NCI-H2227 (cell line): Measurements from ENCODE around the gene NOS1.

Source experiments
- DNase-seq: peaks from one replicate; lab custom pipeline; 2025; ENCODE audit not compliant: unreplicated experiment; lab: John Stamatoyannopoulos, UW

NOS1 gene

DNA sequence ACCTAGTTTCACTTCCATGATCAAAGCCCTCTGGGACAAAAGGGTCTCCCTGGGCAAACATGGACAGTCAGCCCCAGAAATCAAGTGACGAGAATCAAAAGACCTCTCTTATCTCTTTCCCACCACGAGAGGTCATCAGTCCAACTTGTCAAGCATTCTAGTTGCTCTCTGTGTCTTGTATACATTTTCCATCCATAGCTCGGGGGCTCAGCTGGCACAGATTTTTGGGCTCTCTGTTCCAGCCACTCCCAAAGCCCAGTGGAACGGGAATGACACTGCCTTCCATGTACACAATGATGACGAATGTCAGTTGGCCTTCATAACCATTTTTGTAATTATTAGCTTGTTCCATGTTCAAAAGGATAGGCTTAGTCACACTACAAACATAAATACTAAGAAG lies 29.7 kb downstream of the NOS1 start:
- DNase-seq: no peak

DNA sequence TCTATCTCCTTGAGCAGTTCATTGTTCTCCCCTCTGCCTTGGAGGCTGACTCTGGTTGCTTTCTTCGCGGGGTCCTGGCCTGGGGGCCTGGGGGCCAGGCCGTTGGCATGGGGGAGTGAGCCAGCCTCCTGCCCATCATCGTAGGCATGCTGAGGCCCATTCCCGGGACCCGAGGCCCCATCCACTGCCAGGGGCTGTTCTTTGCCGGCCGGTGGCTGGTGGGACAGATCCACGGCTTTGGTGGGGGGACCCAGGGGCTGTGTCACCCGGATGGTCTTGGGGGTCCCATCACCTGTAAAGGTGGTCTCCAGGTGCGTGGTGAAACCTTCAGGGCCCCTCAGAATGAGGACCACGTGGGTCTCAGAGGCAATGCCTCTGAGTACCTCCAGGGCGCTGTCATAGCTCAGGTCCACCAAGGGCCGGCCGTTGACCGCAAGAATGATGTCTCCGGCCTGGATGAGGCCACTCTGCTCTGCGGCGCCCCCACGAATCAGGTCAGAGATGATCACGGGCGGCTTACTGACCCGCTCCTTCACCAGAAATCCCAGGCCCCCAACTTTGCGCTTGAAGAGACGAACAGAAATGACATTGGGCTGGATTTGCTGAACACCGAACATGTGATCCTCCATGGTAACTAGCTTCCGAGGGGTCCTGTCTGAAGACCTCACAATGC lies 30.8 kb downstream of the NOS1 start:
- no peak for DNase-seq

DNA sequence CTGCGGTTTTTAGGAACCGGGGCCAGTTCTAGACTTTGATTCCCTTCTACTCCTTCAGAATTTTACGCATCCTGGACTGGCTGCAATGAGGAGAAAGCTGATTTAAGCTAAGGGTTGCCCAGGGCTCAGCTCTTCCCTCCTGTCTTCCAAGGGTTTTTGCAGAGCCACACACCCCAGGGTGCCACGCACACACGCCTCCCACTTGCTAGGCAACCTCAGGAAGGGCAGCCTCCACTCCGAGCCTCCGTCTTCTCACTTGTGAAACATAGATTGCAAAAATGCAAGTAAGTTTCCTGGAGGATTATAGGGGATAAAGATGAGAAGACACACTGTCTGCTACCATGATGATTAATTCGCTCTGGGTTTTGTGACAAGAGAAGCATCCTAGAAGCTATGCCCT lies 31.7 kb downstream of the NOS1 start:
- DNase-seq: no peak

DNA sequence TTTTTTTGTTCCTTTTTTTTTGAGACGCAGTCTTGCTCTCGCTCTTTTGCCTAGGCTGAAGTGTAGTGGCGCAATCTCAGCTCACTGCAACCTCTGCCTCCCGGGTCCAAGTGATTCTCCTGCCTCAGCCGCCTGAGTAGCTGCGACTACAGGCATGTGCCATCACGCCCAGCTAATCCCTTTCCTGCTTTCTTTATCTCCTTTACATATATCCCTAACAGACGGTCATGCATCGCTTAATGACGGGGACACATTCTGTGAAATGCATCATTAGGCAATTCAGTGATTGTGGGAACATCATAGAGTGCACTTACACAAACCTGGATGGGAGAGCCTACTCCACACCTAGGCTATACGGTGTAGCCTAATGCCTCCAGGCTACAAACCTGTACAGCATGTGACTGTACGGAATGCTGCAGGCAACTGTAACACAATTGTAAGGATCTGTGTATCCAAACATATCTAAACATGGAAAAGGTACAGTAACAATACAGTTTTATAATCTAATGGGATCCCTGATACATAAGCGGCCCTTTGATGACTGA lies 32.8 kb downstream of the NOS1 start:
- no peak for DNase-seq

DNA sequence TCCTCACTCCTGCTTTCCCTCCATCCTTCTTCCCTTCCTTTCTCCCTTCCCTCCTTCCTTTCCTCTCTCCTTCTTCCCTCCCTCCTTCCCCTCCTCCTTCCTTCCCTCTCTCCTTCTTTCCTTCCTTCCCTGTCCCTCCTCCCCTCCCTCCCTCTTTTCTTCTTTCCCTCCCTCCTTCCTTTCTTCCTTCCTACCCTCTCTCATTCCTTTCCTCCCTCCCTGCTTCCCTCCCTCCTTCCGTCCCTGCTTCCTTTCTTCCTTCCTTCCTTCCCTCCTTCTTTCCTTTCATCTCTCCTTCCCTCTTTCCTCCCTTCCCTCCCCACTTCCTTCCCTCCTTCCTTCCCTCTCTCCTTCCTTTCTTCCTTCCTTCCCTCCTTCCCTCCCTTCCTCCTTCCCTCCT lies 39.0 kb downstream of the NOS1 start:
- DNase-seq: no peak

DNA sequence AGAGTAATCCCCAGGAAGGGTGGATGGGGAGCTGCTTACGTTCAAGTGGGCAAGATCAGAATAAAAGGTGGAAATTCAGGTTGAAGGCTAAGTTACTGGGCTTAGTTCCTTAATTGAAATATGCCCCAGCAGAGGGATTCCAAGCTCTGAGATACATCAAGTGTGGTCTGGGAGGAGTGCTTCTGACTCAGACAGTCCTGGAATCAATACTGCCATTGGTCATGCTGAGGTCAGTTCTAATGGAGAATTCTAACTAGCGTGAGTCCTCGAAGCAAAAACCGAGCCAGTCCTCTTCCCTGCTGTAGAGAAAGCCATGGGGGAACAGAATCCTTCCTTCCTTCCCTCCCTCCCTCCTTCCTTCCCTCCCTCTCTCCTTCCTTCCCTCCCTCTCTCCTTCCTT lies 39.9 kb downstream of the NOS1 start:
- DNase-seq: no peak

DNA sequence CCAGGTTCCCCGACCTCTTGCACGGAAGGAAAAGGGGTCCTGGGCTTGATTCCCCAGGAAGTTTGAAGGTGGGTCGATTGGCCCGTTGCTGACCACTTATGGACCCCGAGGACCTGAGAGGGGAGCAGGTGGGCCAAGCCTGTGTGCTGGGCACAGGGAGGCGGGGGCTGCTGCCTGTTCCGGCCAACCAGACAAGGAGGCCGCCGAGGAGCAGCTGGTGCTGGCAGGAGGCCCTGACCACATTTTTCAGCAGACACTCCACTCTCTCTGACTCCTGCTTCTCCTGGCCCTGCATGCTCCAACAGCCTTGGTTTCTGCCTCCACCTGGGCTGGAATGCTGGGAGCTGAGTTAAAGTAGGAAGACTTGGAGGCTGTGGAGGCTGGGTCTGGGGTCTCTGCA lies 42.8 kb downstream of the NOS1 start:
- DNase-seq: no peak

DNA sequence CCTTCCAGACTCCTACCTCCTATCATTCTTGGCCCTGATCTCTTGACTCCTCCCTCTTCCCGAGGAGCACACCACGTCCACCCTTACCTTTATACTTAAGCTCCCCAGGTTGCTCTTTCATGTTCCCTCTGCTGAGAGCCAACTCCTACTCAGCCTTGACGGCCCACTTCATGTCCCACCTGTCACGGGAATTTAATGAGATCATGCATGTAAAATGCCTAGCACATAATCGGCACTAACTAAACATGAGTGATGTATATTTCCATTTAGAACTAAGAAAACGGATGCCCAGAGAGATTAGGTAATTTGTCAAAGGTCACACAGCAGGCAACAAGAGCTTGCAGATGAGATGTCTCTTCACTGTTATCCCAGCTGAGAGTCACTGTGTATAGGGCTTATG lies 45.1 kb downstream of the NOS1 start:
- DNase-seq: no peak

DNA sequence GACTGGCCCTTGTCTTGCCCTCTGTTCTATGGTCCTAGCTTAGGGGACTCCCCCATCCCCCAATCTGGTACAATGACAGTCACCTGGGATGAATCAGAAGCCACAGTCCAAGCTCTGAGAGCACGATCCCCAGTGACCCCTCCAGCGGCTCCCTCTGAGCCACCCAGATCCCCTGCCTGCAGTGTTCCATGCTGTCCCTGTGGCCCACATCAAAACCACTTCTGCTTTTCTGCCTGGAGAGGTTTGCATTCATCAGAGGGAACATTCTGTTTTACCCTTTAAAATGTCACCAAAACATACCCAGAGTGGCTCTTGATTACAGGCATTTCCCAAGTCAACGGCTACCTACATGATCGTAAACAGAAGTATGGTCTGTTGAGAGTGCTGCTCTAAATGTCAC lies 47.5 kb downstream of the NOS1 start:
- DNase-seq: no peak

DNA sequence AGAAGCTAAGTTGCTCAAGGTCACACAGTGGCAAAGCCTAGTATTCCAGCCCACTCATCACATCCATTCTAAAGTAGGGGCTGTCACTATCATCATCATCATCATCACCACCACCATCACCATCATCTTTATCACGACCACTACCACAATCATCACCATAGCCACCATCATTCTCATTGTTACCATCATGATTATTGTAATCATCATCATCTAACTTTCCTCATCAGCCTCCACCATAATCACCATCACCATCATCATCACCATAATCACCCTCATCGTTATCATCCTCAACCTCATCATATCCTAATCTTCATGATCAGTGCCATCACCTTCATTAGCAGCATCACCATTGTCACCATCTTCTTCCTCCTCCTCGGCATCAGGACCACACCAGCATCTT lies 48.7 kb downstream of the NOS1 start:
- DNase-seq: no peak

DNA sequence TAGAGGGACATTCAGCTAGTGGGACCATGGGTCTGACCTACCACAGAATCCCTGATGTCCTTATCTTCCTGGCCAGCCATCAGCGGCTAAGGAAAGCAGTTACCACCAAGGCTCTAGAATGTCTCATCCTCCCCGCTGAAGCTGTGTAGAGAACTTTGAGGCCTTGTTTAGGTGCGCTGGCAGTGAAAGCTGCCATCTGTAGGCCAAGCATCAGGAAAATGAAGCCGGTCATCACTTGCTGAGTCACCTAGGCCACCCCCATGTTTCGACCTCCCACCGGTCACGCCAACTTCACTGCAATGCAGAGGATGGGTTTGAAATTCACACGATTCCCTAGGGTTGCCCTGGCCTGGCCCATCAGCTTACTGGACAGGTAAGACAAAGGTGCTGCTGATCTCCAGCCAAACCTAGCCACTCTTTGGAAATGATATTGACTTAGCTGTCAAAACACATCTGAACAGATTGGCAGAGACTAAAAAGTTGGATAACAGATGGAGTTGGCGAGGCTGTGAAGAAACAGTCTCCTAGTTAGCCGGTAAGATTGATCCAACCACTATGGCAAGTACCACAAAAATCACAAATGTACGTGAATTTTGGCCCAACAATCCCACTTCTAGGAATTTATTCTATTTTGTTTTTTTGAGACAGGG lies 52.0 kb downstream of the NOS1 start:
- no peak for DNase-seq

DNA sequence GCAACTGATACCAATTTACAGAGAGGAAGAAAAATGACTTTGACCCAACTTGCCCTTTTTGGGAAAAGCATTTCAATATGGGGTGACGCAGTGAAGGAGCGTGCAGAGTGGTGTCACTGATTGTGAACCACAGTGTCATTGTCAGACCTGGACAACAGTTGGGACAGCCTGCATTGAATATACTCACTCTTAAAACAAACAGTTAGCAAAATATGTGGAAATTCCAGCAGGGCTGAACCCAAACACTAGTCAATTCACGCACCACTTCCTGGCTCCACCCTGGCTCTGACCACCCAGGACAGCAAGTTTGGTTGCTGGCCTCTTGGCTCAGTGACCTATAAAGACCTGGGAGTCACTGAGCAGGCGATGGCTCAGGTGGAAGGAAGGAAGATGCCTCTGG lies 61.3 kb downstream of the NOS1 start:
- no peak for DNase-seq

DNA sequence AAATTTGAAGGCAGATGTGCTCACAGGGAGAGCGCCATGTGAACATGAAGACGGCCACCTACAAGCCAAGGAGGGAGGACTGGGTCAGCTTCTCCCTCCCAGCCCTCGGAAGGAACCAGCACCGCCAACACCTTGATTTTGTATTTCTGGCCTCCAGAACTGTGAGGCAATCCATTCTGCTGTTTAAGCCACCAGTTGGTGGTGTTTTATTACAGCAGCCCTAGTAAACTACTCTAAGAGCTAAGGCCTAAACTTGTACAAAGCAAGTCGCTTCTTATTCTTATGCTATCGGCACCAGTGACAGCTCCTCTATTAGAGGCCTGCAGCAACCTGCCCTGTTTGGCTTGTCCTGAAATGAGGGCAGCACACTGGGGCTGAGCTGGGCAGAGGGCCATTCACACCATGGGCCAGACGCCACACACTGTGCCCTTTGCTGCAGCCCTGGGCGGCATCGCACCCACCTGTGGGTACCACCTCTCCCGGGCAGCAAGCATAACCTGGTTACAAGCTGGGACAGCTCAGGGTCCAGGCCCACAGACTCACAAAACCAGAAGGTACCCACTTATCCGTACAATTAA lies 62.7 kb downstream of the NOS1 start:
- no peak for DNase-seq

DNA sequence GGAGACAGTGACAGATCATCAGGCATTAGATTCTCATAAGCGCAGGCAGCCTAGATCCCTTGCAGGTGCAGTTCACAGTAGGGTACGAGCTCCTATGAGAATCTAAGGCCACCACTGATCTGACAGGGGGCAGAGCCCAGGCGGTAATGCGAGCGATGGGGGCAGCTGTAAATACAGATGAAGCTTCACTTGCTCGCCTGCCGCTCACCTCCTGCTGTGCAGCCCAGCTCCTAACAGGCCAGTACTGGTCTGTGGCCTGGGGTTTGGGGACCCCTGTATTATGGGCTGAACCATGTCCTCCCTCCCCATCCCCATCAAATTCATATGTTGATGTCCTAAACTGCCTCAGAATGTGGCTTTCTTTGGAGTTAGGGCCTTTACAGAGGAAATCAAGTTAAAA lies 63.2 kb downstream of the NOS1 start:
- no peak for DNase-seq

DNA sequence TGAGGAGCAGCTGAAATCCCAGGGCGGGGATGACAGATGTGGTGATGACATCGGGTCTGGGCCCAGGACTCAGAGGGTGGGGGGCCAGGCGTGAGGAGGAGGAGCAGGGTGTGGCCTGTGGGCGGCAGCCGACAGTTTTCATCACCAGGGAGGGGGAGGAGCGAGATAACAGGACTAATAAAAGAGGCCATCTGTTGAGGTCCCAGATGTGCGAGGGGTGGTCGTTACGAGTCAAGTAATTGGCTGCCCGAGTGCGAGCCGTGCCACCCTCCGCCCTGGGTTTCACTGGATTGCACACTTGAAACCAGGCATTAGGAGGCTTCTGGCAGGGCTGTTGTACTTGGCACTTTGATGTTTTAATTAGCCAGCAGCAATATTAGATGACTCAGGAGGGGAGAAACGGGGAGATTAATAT lies 67.2 kb downstream of the NOS1 start:
- DNase-seq: peak; percentile 60

DNA sequence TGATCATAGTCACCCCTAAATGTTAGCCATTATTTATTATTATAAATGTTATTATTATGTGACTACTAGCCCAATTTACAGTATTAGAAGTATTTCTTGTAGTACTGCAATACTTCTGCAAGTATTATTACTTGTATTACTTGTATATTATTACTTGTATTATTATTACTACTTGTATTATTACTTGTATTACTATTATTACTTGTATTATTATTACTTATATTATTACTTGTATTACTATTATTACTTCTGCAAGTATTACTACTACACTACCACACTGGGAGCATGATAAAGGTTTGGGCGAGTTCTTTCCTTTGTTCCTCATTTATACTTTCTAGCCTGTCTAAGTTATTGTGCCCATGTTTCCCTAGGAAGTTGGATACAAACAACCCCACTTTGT lies 67.9 kb downstream of the NOS1 start:
- no peak for DNase-seq

DNA sequence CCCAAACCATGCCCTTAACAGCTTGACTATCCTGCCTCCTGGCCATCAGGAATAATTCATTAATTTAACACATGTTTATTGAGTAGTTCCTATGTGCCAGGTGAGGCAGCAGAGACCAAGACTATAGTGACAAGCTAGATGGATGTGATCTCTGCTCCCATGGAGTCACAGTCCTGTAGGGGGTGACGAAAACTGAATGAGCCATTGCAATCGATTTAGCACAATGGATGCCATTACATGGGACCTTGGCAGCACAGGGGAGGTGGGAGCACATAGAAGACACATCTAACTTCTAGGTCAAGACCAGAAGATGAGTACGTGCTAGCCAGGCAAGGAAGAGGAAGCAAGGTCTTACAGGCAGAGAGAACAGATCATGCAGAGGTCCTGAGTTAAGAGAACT lies 68.7 kb downstream of the NOS1 start:
- DNase-seq: no peak

DNA sequence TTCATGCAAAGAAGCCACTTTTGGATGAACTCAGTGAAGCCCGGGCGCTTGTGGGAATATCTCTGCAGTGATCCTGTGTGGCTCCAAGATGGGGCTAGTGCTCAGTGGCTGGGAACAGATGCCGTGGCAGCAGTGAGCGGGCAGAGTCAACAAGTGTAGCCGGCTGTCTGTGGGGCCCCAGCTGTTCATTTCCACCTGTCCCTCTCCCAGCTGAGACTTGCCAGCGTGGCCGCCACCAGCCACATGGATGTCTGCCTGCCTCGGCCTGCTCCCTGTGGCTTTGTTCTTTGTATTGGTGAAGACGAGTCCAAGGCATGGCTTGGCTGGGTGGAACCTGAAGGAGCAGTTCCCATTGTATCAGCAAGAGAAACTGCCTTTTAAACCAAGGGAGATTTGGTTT lies 77.3 kb downstream of the NOS1 start:
- DNase-seq: no peak

DNA sequence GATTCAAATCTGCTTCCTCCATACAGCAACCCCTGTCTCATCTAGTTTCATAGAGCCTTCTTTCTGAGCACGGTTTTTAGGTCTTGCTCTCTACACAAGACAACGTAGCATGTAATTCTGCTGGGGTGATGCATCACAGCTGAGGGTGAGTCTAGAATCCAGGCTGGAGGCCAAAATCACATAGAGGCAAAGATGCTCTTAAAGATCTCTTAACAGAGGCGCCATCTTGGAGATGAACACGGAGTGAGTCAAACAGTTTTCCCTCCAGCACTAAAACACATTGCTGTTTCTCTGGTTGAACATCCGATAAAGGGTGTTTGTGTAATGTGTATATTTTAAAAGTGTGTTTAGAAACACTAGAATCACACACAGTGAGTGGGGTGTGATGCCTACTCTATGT lies 78.9 kb downstream of the NOS1 start:
- no peak for DNase-seq

DNA sequence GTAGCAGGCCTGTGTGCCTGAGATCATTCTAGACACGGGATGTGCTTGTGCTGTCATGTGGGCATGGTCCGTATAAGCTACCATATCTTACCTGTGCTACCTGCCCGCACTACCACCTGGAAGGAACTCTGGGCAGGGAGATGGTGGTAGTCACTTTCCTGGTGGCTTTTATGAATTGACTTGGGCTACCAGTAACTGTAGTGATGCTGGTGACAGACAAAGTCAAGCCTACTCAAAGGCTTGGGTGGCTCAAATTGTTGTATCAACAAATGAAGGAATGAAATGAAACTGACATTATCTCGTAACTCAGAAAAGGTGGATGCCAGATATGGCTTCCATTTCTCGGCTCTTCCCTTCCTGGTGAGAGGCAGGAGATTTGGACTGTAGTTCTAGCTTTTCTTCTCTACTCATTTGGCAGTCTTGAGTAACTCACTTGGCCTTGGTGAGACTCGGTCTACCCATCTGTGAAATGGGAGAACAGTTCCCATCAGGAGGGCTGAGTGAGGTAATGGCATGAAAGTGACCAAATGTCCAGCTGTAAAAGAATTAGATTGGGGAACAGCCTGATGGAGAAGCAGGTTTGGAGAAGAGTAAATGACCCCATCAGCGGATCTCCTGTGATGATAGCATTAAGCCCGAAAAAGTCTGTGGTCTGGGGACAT lies 81.3 kb downstream of the NOS1 start:
- DNase-seq: no peak

DNA sequence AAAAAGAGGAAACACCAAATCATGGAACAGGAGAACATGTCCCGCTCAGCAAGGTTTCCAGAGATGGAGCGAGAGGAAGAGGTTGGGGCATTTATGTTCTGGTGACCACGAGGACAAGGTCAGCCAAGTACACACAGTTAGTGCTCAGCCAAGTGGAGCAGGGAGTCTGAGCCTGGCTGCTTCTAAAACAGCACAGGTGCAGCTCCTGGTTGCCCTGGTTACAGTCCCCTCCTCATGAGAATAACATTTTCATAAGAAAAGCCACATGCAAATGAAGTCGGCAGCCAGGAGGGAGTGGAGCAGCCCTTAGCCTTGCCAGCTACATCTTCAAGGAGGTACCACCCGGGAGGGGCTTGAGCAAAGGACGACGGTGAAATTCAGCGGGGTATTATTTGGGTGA lies 81.8 kb downstream of the NOS1 start:
- no peak for DNase-seq

DNA sequence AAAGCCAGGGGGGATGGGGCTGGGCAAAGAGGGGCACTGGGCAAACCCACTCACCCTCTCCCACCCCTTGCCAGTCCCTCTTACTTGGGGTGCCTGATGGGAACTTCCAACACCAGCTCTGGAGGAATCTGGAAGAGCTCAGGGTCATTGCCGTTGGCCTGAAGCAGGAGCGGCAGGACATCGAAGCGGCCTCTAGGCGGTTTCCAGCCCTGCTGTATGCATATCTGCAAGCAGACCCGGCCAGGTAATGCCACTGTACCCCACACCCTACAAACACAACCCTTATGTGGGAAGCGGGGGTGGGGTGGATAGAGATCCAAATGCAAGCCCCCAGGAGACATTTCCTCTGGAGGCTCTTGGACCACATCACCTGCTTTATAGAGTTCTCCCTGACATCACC lies 83.6 kb downstream of the NOS1 start:
- DNase-seq: no peak
